GM19025 (cell line): ENCODE data around the gene COMMD6.
"Not testable (repeated sequence)": the region's sequence is repeated elsewhere in the genome, so short reads cannot be mapped to it uniquely, and the experiment has no call there.

Source experiments
- ATAC-seq: cut with Tn5 transposase; IDR thresholded peaks from one replicate; pipeline ENCODE4 v1.9.1; 2021; ENCODE audit warnings: mild to moderate bottlenecking, low read depth, moderate library complexity; ENCODE audit not compliant: unreplicated experiment

Gene COMMD6

DNA sequence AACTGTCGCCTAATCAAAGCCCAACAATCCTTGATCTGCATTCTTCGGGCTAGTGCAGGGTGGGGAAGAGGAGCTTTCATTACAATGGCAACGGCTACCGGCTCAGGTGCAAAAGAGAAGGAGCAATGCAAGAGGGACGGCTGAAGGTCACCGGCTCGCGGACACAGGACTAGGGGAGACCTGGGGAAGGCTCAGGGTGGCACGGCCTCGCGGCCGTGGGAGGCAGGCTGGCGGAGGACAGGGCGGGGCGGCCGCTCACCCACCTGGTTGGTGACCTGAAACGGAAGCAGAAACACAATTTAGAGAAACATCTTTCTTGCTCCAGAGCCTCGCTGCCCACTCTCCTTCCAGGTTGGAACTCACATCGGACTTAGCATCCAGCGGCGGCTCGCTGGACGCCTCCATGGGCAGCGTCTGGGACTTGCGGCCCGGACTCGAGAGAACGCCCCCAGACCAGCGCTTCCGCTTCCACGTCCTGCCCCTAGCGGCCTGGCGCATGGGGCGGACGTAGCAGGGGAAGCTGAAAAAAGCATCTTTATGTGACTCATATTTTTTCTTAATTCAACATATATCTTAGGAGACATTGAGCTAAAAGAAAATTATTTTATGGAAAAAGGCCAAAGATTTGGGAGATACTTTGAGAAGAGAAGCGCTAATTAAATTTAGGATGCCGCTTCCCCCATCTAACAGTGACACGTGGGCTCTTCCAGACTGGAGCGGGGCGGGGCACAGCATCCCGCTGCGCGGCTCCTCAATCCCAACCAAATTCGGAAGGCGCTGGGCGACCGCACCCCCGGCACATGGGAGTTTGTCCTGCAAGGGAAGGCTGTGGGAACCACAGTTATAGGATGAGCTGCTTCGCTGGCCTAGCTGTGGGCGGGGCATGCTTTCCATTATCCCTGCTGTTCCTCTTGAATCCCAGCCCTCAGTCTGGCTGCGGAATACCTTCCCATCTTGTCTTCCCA is at the start of gene COMMD6:
Gene COMMD6 (minus strand): TSS at position 441 of the 965 bp plus-strand sequence. CDS start 36 bp downstream, at position 405.
- peak; percentile 99 for ATAC-seq

DNA sequence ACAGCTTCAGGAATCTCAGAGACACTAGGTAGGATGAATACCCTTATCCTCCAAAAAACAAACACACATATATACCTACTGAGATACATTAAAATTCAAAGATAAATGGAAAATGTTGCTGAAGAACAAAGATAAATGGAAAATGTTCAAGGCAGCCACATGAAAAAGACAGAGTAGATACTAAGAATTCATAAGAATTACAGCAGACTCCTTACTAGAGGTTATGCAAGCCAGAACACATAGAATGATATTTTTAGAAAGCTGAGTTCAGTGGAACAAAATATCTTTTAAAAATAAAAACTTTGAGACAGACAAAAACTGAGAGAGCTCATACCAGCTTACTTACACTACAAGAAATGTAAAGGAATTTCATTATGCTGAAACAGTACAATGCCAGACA is 47.5 kb upstream of the COMMD6 start:
- no peak for ATAC-seq

DNA sequence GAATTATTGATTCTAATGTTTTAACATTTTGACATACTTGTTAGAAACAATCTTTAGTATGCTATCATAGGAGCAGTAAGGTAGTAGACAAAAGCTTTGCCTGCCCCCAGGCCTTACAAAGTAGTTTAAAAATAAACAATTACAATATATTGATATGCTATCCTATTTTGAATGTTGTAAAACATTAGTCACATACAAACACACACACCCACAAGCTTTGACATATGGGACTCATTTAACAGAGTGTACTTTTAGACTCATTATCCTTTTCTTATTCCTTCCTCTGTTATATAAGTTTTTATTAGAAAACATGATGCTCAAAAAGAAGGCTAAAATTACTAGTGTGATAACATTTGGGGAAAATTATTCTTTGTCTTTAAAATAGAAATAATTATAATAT is 45.5 kb upstream of the COMMD6 start:
- ATAC-seq, result no peak

- ATAC-seq, result no peak
Measured at GRCh38 chr13:75581874-75582640, 44.4 kb upstream of the COMMD6 start.

- no peak for ATAC-seq
Measured at GRCh38 chr13:75579529-75579928, 41.9 kb upstream of the COMMD6 start.

- ATAC-seq, result no peak
Measured at GRCh38 chr13:75569576-75569975, 31.9 kb upstream of the COMMD6 start.

- no peak for ATAC-seq
Measured at GRCh38 chr13:75566658-75567057, 29.0 kb upstream of the COMMD6 start.

- ATAC-seq, result no peak
Measured at GRCh38 chr13:75558145-75558840, 20.7 kb upstream of the COMMD6 start.

- ATAC-seq, result no peak
Measured at GRCh38 chr13:75556961-75557360, 19.3 kb upstream of the COMMD6 start.

GRCh38 chr13:75555836-75556235 is 18.2 kb upstream of the COMMD6 start:
- ATAC-seq, result no peak

GRCh38 chr13:75554981-75555380 is 17.3 kb upstream of the COMMD6 start:
- no peak for ATAC-seq

DNA sequence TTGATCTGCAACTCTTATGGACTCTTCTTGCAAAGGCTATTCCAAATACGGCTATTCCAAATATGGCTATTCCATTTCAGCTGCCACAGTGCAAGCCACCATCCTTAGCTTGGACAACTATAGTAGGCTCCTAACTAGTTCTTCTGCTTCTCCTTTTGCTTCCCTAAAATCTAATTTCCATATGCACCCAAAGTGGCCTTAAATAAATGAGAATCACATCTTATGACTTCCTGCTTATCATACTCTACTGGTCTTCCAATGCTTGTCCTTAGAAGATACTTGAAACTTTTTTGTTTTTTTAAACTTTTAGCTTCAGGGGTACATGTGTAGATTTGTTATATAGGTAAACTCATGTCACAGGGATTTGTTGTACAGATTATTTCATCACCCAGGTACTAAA is 16.8 kb upstream of the COMMD6 start:
- ATAC-seq, result no peak

GRCh38 chr13:75550159-75550567 is 12.5 kb upstream of the COMMD6 start:
- no peak for ATAC-seq

GRCh38 chr13:75549262-75550158 is 11.9 kb upstream of the COMMD6 start, which contains the start of gene UCHL3:
TSS of gene UCHL3 (plus strand) at chr13:75549791. CDS start at chr13:75549821, 30 bp downstream.
- ATAC-seq, result peak; percentile 95

DNA sequence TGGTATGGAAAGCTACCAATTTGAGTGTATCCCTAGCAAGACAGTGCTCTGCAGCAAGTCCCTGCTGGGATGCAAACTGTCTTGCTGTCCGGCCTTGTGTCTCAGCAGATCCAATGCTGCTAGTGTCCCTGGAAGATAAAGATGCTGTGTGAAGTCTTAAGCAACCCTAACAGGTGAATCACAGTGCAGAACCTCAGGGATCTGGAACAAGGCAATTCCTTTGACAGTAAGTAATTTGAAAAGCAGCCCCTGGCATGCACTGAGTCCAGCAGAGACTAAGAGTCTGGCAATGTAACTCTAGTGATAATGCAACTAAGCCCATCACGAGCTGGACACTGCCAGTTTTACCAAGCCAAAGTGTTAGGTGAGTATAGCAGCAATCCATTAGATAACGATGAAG is 10.3 kb upstream of the COMMD6 start:
- no peak for ATAC-seq

- ATAC-seq, result not testable (repeated sequence)
Measured at GRCh38 chr13:75545386-75545785, 7.7 kb upstream of the COMMD6 start.

DNA sequence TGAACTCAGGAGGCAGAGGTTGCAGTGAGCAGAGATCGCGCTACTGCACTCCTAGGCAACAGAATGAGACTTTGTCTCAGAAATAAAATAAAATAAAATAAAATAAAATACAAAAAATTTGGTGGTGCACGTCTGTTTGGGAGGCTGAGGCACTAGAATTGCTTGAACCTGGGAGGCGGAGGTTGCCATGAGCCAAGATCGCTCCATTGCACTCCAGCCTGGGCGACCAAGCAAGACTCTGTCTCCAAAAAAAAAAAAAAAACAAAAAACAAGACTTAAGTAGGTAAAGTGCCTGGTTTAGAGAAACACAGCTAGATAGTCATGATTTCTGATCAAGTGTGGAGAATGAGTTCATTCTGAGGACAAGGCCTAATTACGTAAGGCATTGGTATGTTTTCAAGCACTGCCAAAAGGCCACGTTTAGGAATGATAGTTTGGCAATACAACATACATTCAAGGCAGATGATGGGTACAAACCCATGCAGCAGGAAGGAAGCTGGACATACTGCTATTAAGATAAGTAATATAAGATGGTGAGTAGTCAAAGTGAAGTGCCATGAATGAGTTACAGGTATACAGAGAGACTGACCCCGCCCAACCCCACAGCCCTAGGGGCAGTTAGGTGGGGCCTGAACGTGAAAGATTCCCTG is 7.2 kb upstream of the COMMD6 start:
- ATAC-seq, result no peak

DNA sequence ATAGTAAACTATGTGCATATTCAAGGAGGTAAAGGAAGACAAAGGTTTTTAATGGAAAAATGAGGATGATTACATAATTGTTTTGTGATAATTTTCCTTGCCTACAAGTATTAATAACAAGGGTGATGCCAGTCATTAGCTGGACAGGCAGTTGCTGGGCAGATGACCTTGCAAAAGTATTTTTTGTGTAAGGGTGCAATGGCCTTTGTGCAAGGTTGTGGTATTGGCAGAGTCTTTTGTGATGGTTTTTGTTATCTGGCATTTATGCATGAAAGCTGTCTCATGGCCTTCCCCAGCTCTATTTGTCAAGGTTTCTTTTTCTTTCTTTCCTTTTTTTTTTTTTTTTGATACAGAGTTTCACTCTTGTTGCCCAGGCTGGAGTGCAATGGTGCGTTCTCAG is 4.3 kb upstream of the COMMD6 start:
- ATAC-seq, result no peak

- ATAC-seq, result no peak
Measured at GRCh38 chr13:75541287-75541686, 3.6 kb upstream of the COMMD6 start.
